Esophagus squamous epithelium (tissue), 5 donors: ENCODE data around the gene MON1B. TPM values are rescaled to one million over a fixed set of nuclear protein-coding genes. Genes with fewer than 3 reads are reported as not detected.

ENCODE experiments used
- DNase-seq: peaks from one replicate; lab custom pipeline; 2025; lab: John Stamatoyannopoulos, UW
- H3K27ac ChIP-seq, 4 donors: fragments of 200-600 bp; sonication (generic); one replicate each; pipeline ENCODE4 v1.5.1; 2016 to 2019; ENCODE audit warnings: mild to moderate bottlenecking in 1 of 4
- H3K27me3 ChIP-seq, 4 donors: fragments of 200-600 bp; sonication (generic); 1 replicate in 3 of 4; 2 replicates in 1 of 4; pipeline versions ENCODE4 v1.5.1 to v1.6.0; 2017 to 2021; ENCODE audit warnings: antibody characterized with exemption in 1 of 4
- H3K36me3 ChIP-seq, 3 donors: fragments of 200-600 bp; sonication (generic); one replicate each; pipeline ENCODE4 v1.5.1; 2016 to 2019
- H3K4me1 ChIP-seq, 3 donors: fragments of 200-600 bp; sonication (generic); one replicate each; pipeline ENCODE4 v1.5.1; 2017 to 2019
- H3K4me3 ChIP-seq, 4 donors: fragments of 200-600 bp; sonication (generic); 1 replicate in 3 of 4; 2 replicates in 1 of 4; pipeline ENCODE4 v1.5.1; 2016 to 2019; ENCODE audit warnings: mild to moderate bottlenecking in 2 of 4, moderate library complexity in 1 of 4
- H3K9me3 ChIP-seq, 3 donors: fragments of 200-600 bp; sonication (generic); one replicate each; pipeline ENCODE4 v1.5.1; 2016 to 2019
- POLR2A ChIP-seq, 4 donors: fragments of 450-650 bp; IDR thresholded peaks; one replicate each; pipeline ENCODE4 v1.6.1; 2017; ENCODE audit warnings: antibody characterized with exemption in 4 of 4, mild to moderate bottlenecking in 4 of 4, moderate library complexity in 3 of 4
- WGBS, 2 donors: methylation state at CpG; one replicate each; pipeline ENCODE4 v1.1.5; 2018; 5-methylcytosine and 5-hydroxymethylcytosine counted together
- intact Hi-C: fragments of 100-400 bp; cut with DNase I; formaldehyde crosslinking; loops from one replicate; pipeline ENCODE4 v1.15.0; 2022
- total RNA-seq, 4 donors: library from RNA; depleted of rRNA; stranded (reverse); fragments of >200 nt; gene quantifications; one replicate each; pipeline ENCODE4 v1.1.0, GENCODE V29; 2016
- TF ChIP-seq, protein P1 (sequence below), 6 experiments: fragments of 450-650 bp in 4 of 6; fragments of 200-600 bp in 2 of 6; sonication (generic) in 2 of 6; IDR thresholded peaks; one replicate each; pipeline ENCODE4 v1.5.1; 2016 to 2019; ENCODE audit warnings: antibody characterized with exemption in 6 of 6, mild to moderate bottlenecking in 4 of 6, moderate library complexity in 4 of 6
- donor health status: DM: yes; HTN: yes; CAD: no.

Gene MON1B
- total RNA-seq, 4 donors from 2014 or later: 11.8 to 25.9 (median 19.0) TPM

- 54 to 63% methylated on average over 2 of the region's 2 CpGs for WGBS, 2 donors
- TF ChIP-seq, protein P1, sequence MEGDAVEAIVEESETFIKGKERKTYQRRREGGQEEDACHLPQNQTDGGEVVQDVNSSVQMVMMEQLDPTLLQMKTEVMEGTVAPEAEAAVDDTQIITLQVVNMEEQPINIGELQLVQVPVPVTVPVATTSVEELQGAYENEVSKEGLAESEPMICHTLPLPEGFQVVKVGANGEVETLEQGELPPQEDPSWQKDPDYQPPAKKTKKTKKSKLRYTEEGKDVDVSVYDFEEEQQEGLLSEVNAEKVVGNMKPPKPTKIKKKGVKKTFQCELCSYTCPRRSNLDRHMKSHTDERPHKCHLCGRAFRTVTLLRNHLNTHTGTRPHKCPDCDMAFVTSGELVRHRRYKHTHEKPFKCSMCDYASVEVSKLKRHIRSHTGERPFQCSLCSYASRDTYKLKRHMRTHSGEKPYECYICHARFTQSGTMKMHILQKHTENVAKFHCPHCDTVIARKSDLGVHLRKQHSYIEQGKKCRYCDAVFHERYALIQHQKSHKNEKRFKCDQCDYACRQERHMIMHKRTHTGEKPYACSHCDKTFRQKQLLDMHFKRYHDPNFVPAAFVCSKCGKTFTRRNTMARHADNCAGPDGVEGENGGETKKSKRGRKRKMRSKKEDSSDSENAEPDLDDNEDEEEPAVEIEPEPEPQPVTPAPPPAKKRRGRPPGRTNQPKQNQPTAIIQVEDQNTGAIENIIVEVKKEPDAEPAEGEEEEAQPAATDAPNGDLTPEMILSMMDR (IDR thresholded peaks at IDR 0.05): no peak
- TF ChIP-seq POLR2A (IDR thresholded peaks at IDR 0.05): no peak
- DNase-seq: no peak
- intact Hi-C loops: loop anchor here (10.0 kb wide), 1 partner anchor 1372 kb away; no protein-coding TSS in a partner anchor
- Histone ChIP-seq H3K9me3 (no peaks in the 10 kb centered on the region), H3K36me3 (no peaks in the 10 kb centered on the region), H3K4me3 (no peak overlapping the region), H3K27ac (no peak overlapping the region), H3K27me3 (peaks cover 0 to 25% (median 0%) of the 10 kb centered on the region in 4 donors), H3K4me1 (no peaks in the 10 kb centered on the region)
Measured at GRCh38 chr16:77166726-77167125, 24.3 kb upstream of the MON1B start.

- intact Hi-C loops: loop anchor here (10.0 kb wide), 1 partner anchor 1374 kb away; no protein-coding TSS in a partner anchor
- Histone ChIP-seq H3K27ac (no peak overlapping the region), H3K36me3 (no peaks in the 10 kb centered on the region), H3K4me3 (no peak overlapping the region), H3K27me3 (peaks cover 0 to 25% (median 0%) of the 10 kb centered on the region in 4 donors), H3K9me3 (no peaks in the 10 kb centered on the region), H3K4me1 (no peaks in the 10 kb centered on the region)
- no peak for DNase-seq
- TF ChIP-seq, protein P1 (IDR thresholded peaks at IDR 0.05): no peak
- TF ChIP-seq POLR2A (IDR thresholded peaks at IDR 0.05): no peak
- 49 to 59% methylated on average over 4 of the region's 4 CpGs for WGBS, 2 donors
Measured at GRCh38 chr16:77168901-77169300, 22.1 kb upstream of the MON1B start.

DNA sequence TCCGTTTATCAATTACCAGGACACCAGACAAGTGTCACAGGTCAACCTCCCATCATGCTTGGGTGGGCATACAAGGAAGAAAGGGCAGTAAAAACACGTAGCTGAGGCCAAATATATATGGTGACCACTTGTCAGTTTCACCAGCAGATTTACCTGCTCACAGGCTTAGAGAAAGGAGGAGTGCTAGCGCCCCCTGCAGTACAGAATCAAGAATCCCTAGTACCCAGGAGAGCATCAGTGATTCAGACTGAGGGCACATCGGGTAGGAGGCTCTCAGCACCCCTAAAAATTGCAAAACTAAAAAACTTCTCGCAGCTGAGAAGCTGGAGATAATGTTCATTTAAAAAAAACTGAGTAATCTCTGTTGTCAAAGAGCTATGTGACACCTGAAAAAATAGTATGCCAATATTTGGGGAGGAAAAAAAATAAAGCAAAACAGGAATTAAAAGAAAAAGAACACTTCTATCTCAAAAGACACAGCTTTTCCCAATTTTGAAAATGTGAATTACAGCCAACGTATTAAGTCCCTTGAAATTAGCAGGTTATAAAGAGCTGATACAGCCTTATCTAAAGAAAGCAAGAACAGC is 21.2 kb upstream of the MON1B start:
- DNase-seq: no peak
- Histone ChIP-seq H3K27ac (no peak overlapping the region), H3K27me3 (peaks cover 0 to 33% (median 0%) of the 10 kb centered on the region in 4 donors), H3K36me3 (no peaks in the 10 kb centered on the region), H3K4me3 (no peak overlapping the region), H3K9me3 (no peaks in the 10 kb centered on the region), H3K4me1 (no peaks in the 10 kb centered on the region)
- TF ChIP-seq, protein P1 (IDR thresholded peaks at IDR 0.05): peak in 5 of 6 experiments; percentile 34 to 62 (median 50)
- TF ChIP-seq POLR2A (IDR thresholded peaks at IDR 0.05): no peak
- WGBS, 2 donors: 5% methylated on average over 5 of the region's 6 CpGs
- intact Hi-C loops: loop anchor here (10.0 kb wide), 1 partner anchor 1375 kb away; no protein-coding TSS in a partner anchor

GRCh38 chr16:77170805-77171204 is 20.2 kb upstream of the MON1B start:
- Histone ChIP-seq H3K36me3 (no peaks in the 10 kb centered on the region), H3K27me3 (peaks cover 0 to 36% (median 1%) of the 10 kb centered on the region in 4 donors), H3K4me1 (no peaks in the 10 kb centered on the region), H3K4me3 (no peak overlapping the region), H3K9me3 (no peaks in the 10 kb centered on the region), H3K27ac (no peak overlapping the region)
- intact Hi-C loops: no loop called here
- WGBS, 2 donors: 55 to 59% methylated on average over 4 of the region's 4 CpGs
- no peak for TF ChIP-seq POLR2A (IDR thresholded peaks at IDR 0.05)
- TF ChIP-seq, protein P1 (IDR thresholded peaks at IDR 0.05): no peak
- DNase-seq: no peak

GRCh38 chr16:77171745-77172635 is 19.0 kb upstream of the MON1B start:
- Histone ChIP-seq H3K4me1 (no peaks in the 10 kb centered on the region), H3K36me3 (no peaks in the 10 kb centered on the region), H3K27me3 (peaks cover 0 to 36% (median 2%) of the 10 kb centered on the region in 4 donors), H3K27ac (no peak overlapping the region), H3K9me3 (no peaks in the 10 kb centered on the region), H3K4me3 (no peak overlapping the region)
- TF ChIP-seq POLR2A (IDR thresholded peaks at IDR 0.05): no peak
- TF ChIP-seq, protein P1 (IDR thresholded peaks at IDR 0.05): peak; percentile 24 to 73 (median 64)
- no peak for DNase-seq
- intact Hi-C loops: no loop called here
- WGBS, 2 donors: 44 to 53% methylated on average over 5 of the region's 5 CpGs
